OCI-LY7 (cell line): ENCODE measurements around the gene SIGMAR1. TPM values are rescaled to one million over a fixed set of nuclear protein-coding genes. Genes with fewer than 3 reads are reported as not detected.

Experiments used
- BruUV-seq: library from RNA; stranded (reverse); fragments of 400-500 nt; replicated peaks from 2 replicates; lab custom pipeline; 2021; lab: Mats Ljungman, UMichigan
- CTCF ChIA-PET: fragments of 300-600 bp; sonication (Branson Sonifier 250); formaldehyde crosslinking; loops from one replicate; lab custom pipeline; 2022; ENCODE audit warnings: antibody characterized with exemption; ENCODE audit not compliant: unreplicated experiment; lab: Charles Lee
- POLR2A ChIA-PET: fragments of 300-600 bp; sonication (Branson Sonifier 250); formaldehyde crosslinking; loops from one replicate; lab custom pipeline; 2022; ENCODE audit warnings: antibody characterized with exemption; lab: Charles Lee
- DNase-seq: peaks from one replicate; pipeline ENCODE4 v3.0.0-alpha.2; 2015; ENCODE audit warnings: low spot score
- H2AFZ ChIP-seq: fragments of 200-600 bp; sonication (generic), shearing (Covaris generic); 2 replicates; pipeline ENCODE4 v1.6.1; 2014; ENCODE audit warnings: mild to moderate bottlenecking, antibody characterized with exemption, low read length, moderate library complexity
- H3K27ac ChIP-seq: fragments of 200-600 bp; sonication (generic); 2 replicates; pipeline ENCODE4 v1.5.1; 2014; ENCODE audit warnings: mixed run types, low read depth, mild to moderate bottlenecking, moderate library complexity, low read length, inconsistent platforms; ENCODE audit not compliant: poor library complexity, severe bottlenecking
- H3K36me3 ChIP-seq: fragments of 200-600 bp; sonication (generic); 2 replicates; pipeline ENCODE4 v1.6.1; 2014; ENCODE audit warnings: mild to moderate bottlenecking, antibody characterized with exemption, low read length, moderate library complexity, mixed read lengths; ENCODE audit not compliant: insufficient read depth
- H3K4me1 ChIP-seq: fragments of 200-600 bp; sonication (generic); 2 replicates; pipeline ENCODE4 v1.5.1; 2014; ENCODE audit warnings: mild to moderate bottlenecking, low read length; ENCODE audit not compliant: insufficient read depth, poor library complexity, severe bottlenecking
- H3K4me2 ChIP-seq: fragments of 200-600 bp; sonication (generic); 2 replicates; pipeline ENCODE4 v1.6.1; 2014; ENCODE audit warnings: mild to moderate bottlenecking, low read length
- H3K4me3 ChIP-seq: fragments of 200-600 bp; sonication (generic); 2 replicates; pipeline ENCODE4 v1.5.1; 2014; ENCODE audit warnings: mild to moderate bottlenecking, low read depth, low read length; ENCODE audit not compliant: poor library complexity, severe bottlenecking
- H3K79me2 ChIP-seq: fragments of 200-600 bp; sonication (generic); 2 replicates; pipeline ENCODE4 v1.6.1; 2016; ENCODE audit warnings: low read depth, mild to moderate bottlenecking, low read length, moderate library complexity, mixed read lengths; ENCODE audit not compliant: insufficient read depth
- H3K9me2 ChIP-seq: fragments of 200-600 bp; sonication (generic); 2 replicates; pipeline ENCODE4 v1.6.1; 2016; ENCODE audit warnings: mild to moderate bottlenecking, low read length, mixed read lengths; ENCODE audit not compliant: insufficient read depth
- H3K9me3 ChIP-seq: fragments of 200-600 bp; sonication (generic); 2 replicates; pipeline ENCODE4 v1.6.1; 2014; ENCODE audit warnings: mild to moderate bottlenecking, mixed run types, low read length, mixed read lengths
- H4K20me1 ChIP-seq: fragments of 200-600 bp; sonication (generic); 2 replicates; pipeline ENCODE4 v1.6.1; 2014; ENCODE audit warnings: mild to moderate bottlenecking, antibody characterized with exemption, low read length, moderate library complexity, mixed read lengths; ENCODE audit not compliant: insufficient read depth
- CTCF ChIP-seq: fragments of 200-600 bp; sonication (generic); conservative IDR thresholded peaks from 2 replicates; pipeline ENCODE4 v1.5.1; 2014; ENCODE audit warnings: mild to moderate bottlenecking, antibody characterized with exemption, low read length, moderate library complexity, mixed read lengths
- EZH2phosphoT487 ChIP-seq: fragments of 200-600 bp; sonication (generic); IDR thresholded peaks from 2 replicates; pipeline ENCODE4 v1.6.1; 2018; ENCODE audit warnings: low read depth, borderline replicate concordance, mild to moderate bottlenecking, mixed run types, antibody characterized with exemption, low read length, moderate library complexity, mixed read lengths
- intact Hi-C: fragments of 100-400 bp; cut with micrococcal nuclease; formaldehyde crosslinking; loops from one replicate; pipeline ENCODE4 v1.10.0; 2022; ENCODE audit not compliant: unreplicated experiment
- total RNA-seq, 2 experiments: library from RNA; depleted of rRNA in 1 of 2; stranded (reverse); fragments of >200 nt in 1 of 2; shearing (Covaris generic) in 1 of 2; gene quantifications; 2 replicates each; pipeline ENCODE4 v1.2.3, GENCODE V29; 2014 to 2022

Gene SIGMAR1
- total RNA-seq, 2 experiments from 2014 or later = 103 to 110 TPM

GRCh38 chr9:34662526-34663302, 25.1 kb upstream of the SIGMAR1 start, which contains the start of gene CCL27:
CCL27 (minus strand) TSS chr9:34662657; CDS start chr9:34662633, 24 bp downstream.
- intact Hi-C loops = no loop called here
- Histone ChIP-seq H3K4me1 (peaks cover 13% of the 10 kb centered on the region), H3K9me3 (no peaks in the 10 kb centered on the region), H3K4me2 (no peak within 1 kb of the TSS), H2AFZ (no peak within 1 kb of the TSS), H4K20me1 (no peaks in the 10 kb centered on the region), H3K36me3 (no peaks in the 10 kb centered on the region), H3K27ac (no peak within 1 kb of the TSS), H3K79me2 (no peaks in the 10 kb centered on the region), H3K4me3 (no peak within 1 kb of the TSS), H3K9me2 (no peaks in the 10 kb centered on the region)
- CTCF ChIA-PET = interaction anchor here (0.5 to 3.3 kb wide), 2 partner anchors 16 to 127 kb away, joined by 4 to 13 read pairs; partner anchors contain the start of gene GALT
- POLR2A ChIA-PET = no interaction called here
- no peak for DNase-seq
- no TSS peak for BruUV-seq
- TF ChIP-seq CTCF = no peak
- TF ChIP-seq EZH2phosphoT487 = no peak

DNA sequence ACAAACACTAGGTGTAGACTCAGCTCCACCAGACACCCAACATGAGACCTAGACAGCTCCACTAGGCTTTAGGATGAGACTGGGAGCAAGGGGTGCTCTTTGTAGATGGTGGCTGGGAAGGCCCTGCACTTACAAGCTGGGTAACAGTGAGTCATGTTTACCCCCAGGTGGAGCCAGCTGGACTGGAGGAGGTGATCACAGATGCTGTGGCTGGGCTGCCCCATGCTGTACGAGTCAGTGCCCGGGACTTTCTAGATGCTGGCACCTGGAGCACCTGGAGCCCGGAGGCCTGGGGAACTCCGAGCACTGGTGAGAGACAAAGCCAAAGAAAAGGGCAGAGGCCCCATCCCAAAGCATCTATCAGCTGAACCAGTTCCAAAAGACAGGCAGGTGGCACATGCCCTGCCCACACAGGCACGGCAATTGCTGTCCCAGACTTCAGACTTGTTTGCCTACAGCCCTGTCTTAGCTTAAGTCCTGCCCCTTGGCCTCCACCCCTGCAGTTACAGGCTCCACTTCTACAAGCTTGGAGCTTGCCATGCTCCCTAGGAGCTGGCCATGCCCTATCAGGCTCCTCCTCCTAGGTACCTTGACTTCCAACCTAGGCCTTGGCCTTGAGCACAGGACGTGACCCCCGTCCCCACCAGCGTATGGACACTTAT, 22.1 kb upstream of the SIGMAR1 start:
- Histone ChIP-seq H3K4me2 (no peak overlapping the region), H3K27ac (no peak overlapping the region), H3K9me2 (no peaks in the 10 kb centered on the region), H3K4me1 (peaks cover 4% of the 10 kb centered on the region), H3K4me3 (no peak overlapping the region), H3K9me3 (no peaks in the 10 kb centered on the region), H3K79me2 (no peaks in the 10 kb centered on the region), H2AFZ (no peak overlapping the region), H3K36me3 (no peaks in the 10 kb centered on the region), H4K20me1 (no peaks in the 10 kb centered on the region)
- POLR2A ChIA-PET = interaction anchor here (1.1 kb wide), 1 partner anchor 22 kb away, joined by 4 read pairs; the partner anchor contains the start of gene SIGMAR1
- TF ChIP-seq CTCF (no peak), EZH2phosphoT487 (no peak)
- peak; percentile 10 for DNase-seq
- no TSS peak for BruUV-seq
- intact Hi-C loops = no loop called here
- CTCF ChIA-PET = interaction anchor here (3.3 kb wide), 1 partner anchor 13 kb away, joined by 13 read pairs; the partner anchor contains the start of gene GALT
